ENCODE measurements around the gene CYP4V2. TPM values are rescaled to one million over a fixed set of nuclear protein-coding genes. Genes with fewer than 3 reads are reported as not detected.

CYP4V2 gene
- total and polyA plus RNA-seq, 2 donors from 2014 or later, result 29.5 to 69.8 TPM

DNA sequence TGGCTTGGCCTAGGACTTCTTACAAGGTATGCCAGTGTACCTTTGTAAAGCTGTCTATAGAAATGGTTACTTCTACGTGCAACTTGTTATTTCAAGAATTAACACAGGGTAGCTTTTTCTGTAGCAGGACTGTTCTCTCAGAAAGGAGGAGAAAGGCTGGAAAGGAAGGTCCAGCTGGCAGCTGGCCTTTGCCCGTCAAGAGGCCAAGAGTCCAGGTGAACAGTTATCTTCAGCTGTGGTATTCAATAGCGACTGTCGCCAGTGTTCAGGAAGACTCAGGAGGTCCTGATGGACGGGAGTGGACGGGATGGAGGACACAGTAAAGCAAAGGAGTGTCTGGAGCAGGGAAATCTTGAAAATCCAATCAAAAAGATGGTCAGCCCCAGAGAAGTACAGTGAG, 4.7 kb downstream of the CYP4V2 start:
- intact Hi-C loops (cut with DNase I), result no loop called here

DNA sequence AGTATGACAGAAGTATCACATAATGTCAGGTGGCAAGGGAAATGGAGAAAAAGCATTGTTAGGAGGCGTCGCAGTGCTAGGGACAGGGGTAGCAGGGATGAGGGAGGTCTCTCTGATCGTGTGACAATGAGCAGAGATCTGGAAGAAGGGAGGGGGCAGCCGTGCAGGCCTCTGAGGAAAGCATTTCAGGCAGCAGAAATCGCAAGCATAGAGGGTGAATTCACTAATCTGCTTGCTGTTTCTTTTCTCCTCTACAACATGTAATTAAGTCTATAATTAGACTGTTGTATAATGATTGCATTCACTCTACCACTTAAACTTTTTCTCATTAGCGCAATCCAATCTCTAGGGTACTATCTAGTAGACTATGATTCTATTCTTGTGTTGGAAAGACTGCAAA, 9.1 kb downstream of the CYP4V2 start:
- intact Hi-C loops (cut with DNase I), result no loop called here
- no peaks in the 10 kb centered on the region for H3K27me3 ChIP-seq (ENCODE audit: control insufficient read depth, insufficient read depth, low read length)
- peaks cover 0 to 3% (median 0%) of the 10 kb centered on the region in 3 donors for H3K9me3 ChIP-seq (ENCODE audit: control insufficient read depth in 2 of 3, insufficient read depth in 1 of 3, low read length in 3 of 3)
- H3K4me1 ChIP-seq (ENCODE audit: control insufficient read depth in 2 of 3, insufficient read depth in 2 of 3, low read depth in 1 of 3, low read length in 3 of 3), result peaks cover 0 to 5% (median 4%) of the 10 kb centered on the region in 3 donors
- H3K36me3 ChIP-seq (ENCODE audit: control insufficient read depth in 2 of 3, insufficient read depth in 3 of 3, low read length in 3 of 3), result peaks cover 2 to 15% (median 11%) of the 10 kb centered on the region in 3 donors
- H3K27ac ChIP-seq (ENCODE audit: low read depth in 2 of 2, low read length in 2 of 2), result no peak overlapping the region
- H3K4me3 ChIP-seq (ENCODE audit: low read length in 3 of 3), result no peak overlapping the region
- TF ChIP-seq, protein P1, sequence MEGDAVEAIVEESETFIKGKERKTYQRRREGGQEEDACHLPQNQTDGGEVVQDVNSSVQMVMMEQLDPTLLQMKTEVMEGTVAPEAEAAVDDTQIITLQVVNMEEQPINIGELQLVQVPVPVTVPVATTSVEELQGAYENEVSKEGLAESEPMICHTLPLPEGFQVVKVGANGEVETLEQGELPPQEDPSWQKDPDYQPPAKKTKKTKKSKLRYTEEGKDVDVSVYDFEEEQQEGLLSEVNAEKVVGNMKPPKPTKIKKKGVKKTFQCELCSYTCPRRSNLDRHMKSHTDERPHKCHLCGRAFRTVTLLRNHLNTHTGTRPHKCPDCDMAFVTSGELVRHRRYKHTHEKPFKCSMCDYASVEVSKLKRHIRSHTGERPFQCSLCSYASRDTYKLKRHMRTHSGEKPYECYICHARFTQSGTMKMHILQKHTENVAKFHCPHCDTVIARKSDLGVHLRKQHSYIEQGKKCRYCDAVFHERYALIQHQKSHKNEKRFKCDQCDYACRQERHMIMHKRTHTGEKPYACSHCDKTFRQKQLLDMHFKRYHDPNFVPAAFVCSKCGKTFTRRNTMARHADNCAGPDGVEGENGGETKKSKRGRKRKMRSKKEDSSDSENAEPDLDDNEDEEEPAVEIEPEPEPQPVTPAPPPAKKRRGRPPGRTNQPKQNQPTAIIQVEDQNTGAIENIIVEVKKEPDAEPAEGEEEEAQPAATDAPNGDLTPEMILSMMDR (IDR thresholded peaks at IDR 0.05; ENCODE audit: borderline replicate concordance, extremely low read depth, insufficient read depth), result no peak
- no peak for FAIRE-seq
- no peak for DNase-seq
- H3K9ac ChIP-seq (ENCODE audit: low read length in 3 of 3), result no peak overlapping the region

More for the DNA sequence above, 4.7 kb downstream of the CYP4V2 start:
- Histone ChIP-seq H3K27me3 (ENCODE audit: control insufficient read depth, insufficient read depth, low read length) (no peaks in the 10 kb centered on the region), H3K36me3 (ENCODE audit: control insufficient read depth in 2 of 3, insufficient read depth in 3 of 3, low read length in 3 of 3) (peaks cover 0 to 15% (median 8%) of the 10 kb centered on the region in 3 donors), H3K4me1 (ENCODE audit: control insufficient read depth in 2 of 3, insufficient read depth in 2 of 3, low read depth in 1 of 3, low read length in 3 of 3) (peaks cover 0 to 9% (median 5%) of the 10 kb centered on the region in 3 donors), H3K4me3 (ENCODE audit: low read length in 3 of 3) (no peak overlapping the region), H3K27ac (ENCODE audit: low read depth in 2 of 2, low read length in 2 of 2) (no peak overlapping the region), H3K9ac (ENCODE audit: low read length in 3 of 3) (no peak overlapping the region), H3K9me3 (ENCODE audit: control insufficient read depth in 2 of 3, insufficient read depth in 1 of 3, low read length in 3 of 3) (no peaks in the 10 kb centered on the region)
- FAIRE-seq (no peak), DNase-seq (no peak)
- TF ChIP-seq, protein P1 (IDR thresholded peaks at IDR 0.05; ENCODE audit: borderline replicate concordance, extremely low read depth, insufficient read depth), result no peak

DNA sequence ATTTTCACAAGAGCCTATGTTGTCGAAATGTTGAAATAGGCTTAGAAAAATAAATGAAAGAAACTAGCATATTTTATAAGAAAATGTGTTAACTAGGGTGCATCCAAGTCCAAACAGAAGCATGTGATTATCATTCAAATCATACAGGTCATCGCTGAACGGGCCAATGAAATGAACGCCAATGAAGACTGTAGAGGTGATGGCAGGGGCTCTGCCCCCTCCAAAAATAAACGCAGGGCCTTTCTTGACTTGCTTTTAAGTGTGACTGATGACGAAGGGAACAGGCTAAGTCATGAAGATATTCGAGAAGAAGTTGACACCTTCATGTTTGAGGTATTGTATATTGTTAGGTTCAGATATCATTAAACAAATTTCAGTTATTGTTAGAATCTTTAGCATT, 9.6 kb downstream of the CYP4V2 start:
- TF ChIP-seq, protein P1 (IDR thresholded peaks at IDR 0.05; ENCODE audit: borderline replicate concordance, extremely low read depth, insufficient read depth), result no peak
- Histone ChIP-seq H3K4me3 (ENCODE audit: low read length in 3 of 3) (no peak overlapping the region), H3K27ac (ENCODE audit: low read depth in 2 of 2, low read length in 2 of 2) (no peak overlapping the region), H3K9ac (ENCODE audit: low read length in 3 of 3) (no peak overlapping the region), H3K36me3 (ENCODE audit: control insufficient read depth in 2 of 3, insufficient read depth in 3 of 3, low read length in 3 of 3) (peaks cover 2 to 16% (median 13%) of the 10 kb centered on the region in 3 donors), H3K4me1 (ENCODE audit: control insufficient read depth in 2 of 3, insufficient read depth in 2 of 3, low read depth in 1 of 3, low read length in 3 of 3) (peaks cover 0 to 4% (median under 1%) of the 10 kb centered on the region in 3 donors), H3K9me3 (ENCODE audit: control insufficient read depth in 2 of 3, insufficient read depth in 1 of 3, low read length in 3 of 3) (peaks cover 0 to 3% (median 0%) of the 10 kb centered on the region in 3 donors), H3K27me3 (ENCODE audit: control insufficient read depth, insufficient read depth, low read length) (no peaks in the 10 kb centered on the region)
- intact Hi-C loops (cut with DNase I), result no loop called here
- FAIRE-seq (no peak), DNase-seq (no peak)

Measured in kidney (tissue), 14 donors.